Mesothelial cell of epicardium (in vitro differentiated cells): ENCODE results near the gene TARBP2. TPM values are rescaled to one million over a fixed set of nuclear protein-coding genes. Genes with fewer than 3 reads are reported as not detected.

Experiments used
- DNase-seq, 2 experiments: peaks; one replicate each; pipeline ENCODE4 v3.0.0; 2021; ENCODE audit warnings: low spot score in 2 of 2; ENCODE audit not compliant: unreplicated experiment in 2 of 2
- H3K27ac Mint-ChIP-seq: 2 replicates; pipeline ENCODE4 v1.8.0; 2021; ENCODE audit warnings: mixed read lengths
- H3K27me3 Mint-ChIP-seq: 2 replicates; pipeline ENCODE4 v1.8.0; 2021; ENCODE audit warnings: low read depth, mixed read lengths
- H3K36me3 Mint-ChIP-seq: 2 replicates; pipeline ENCODE4 v1.8.0; 2021; ENCODE audit warnings: mixed read lengths
- H3K4me1 Mint-ChIP-seq: 2 replicates; pipeline ENCODE4 v1.8.0; 2021; ENCODE audit warnings: mixed read lengths
- H3K4me3 Mint-ChIP-seq: 2 replicates; pipeline ENCODE4 v1.8.0; 2021; ENCODE audit warnings: mild to moderate bottlenecking, moderate library complexity, mixed read lengths
- H3K9me3 Mint-ChIP-seq: 2 replicates; pipeline ENCODE4 v1.8.0; 2021; ENCODE audit warnings: mixed read lengths
- CTCF ChIP-seq: fragments of 200-600 bp; sonication (generic); IDR thresholded peaks from one replicate; pipeline ENCODE4 v1.5.0; 2021; ENCODE audit warnings: antibody characterized with exemption; ENCODE audit not compliant: unreplicated experiment
- total RNA-seq: library from RNA; stranded (reverse); gene quantifications from 3 replicates; pipeline ENCODE4 v1.2.1, GENCODE V29; 2021

Gene TARBP2
- total RNA-seq, 1 donor from 2014 or later: 50.4 TPM

GRCh38 chr12:53532021-53532420 lies 30.9 kb downstream of the TARBP2 start:
- Mint-ChIP-seq H3K27me3 (no peaks in the 10 kb centered on the region), H3K27ac (no peak overlapping the region), H3K9me3 (no peaks in the 10 kb centered on the region), H3K4me3 (no peak overlapping the region), H3K4me1 (no peaks in the 10 kb centered on the region), H3K36me3 (peaks cover 37% of the 10 kb centered on the region)
- TF ChIP-seq CTCF: no peak
- DNase-seq: no peak

GRCh38 chr12:53532524-53533445 lies 31.7 kb downstream of the TARBP2 start:
- Mint-ChIP-seq H3K4me3 (no peak overlapping the region), H3K36me3 (peaks cover 41% of the 10 kb centered on the region), H3K4me1 (no peaks in the 10 kb centered on the region), H3K9me3 (no peaks in the 10 kb centered on the region), H3K27me3 (no peaks in the 10 kb centered on the region), H3K27ac (no peak overlapping the region)
- DNase-seq: no peak
- TF ChIP-seq CTCF: no peak

- DNase-seq: no peak
- Mint-ChIP-seq H3K4me3 (no peak overlapping the region), H3K27me3 (no peaks in the 10 kb centered on the region), H3K36me3 (peaks cover 45% of the 10 kb centered on the region), H3K9me3 (no peaks in the 10 kb centered on the region), H3K27ac (no peak overlapping the region), H3K4me1 (peaks cover 4% of the 10 kb centered on the region)
- no peak for TF ChIP-seq CTCF
Observed at GRCh38 chr12:53533471-53533870, 32.4 kb downstream of the TARBP2 start.

- peaks cover 43% of the 10 kb centered on the region for H3K36me3 Mint-ChIP-seq
- TF ChIP-seq CTCF: no peak
- no peaks in the 10 kb centered on the region for H3K27me3 Mint-ChIP-seq
- no peak for DNase-seq
- no peak overlapping the region for H3K4me3 Mint-ChIP-seq
- no peaks in the 10 kb centered on the region for H3K9me3 Mint-ChIP-seq
- peaks cover 7% of the 10 kb centered on the region for H3K4me1 Mint-ChIP-seq
- H3K27ac Mint-ChIP-seq: no peak overlapping the region
Observed at GRCh38 chr12:53536962-53537361, 35.9 kb downstream of the TARBP2 start.

GRCh38 chr12:53538209-53538689 lies 37.2 kb downstream of the TARBP2 start:
- Mint-ChIP-seq H3K4me3 (no peak overlapping the region), H3K36me3 (peaks cover 38% of the 10 kb centered on the region), H3K4me1 (peaks cover 13% of the 10 kb centered on the region), H3K9me3 (no peaks in the 10 kb centered on the region), H3K27me3 (no peaks in the 10 kb centered on the region), H3K27ac (peak overlapping the region; percentile 81)
- TF ChIP-seq CTCF: no peak
- DNase-seq: no peak
